GM23338 (cell line): ENCODE results near the gene OR5C1. TPM values are rescaled to one million over a fixed set of nuclear protein-coding genes. Genes with fewer than 3 reads are reported as not detected.

Experiments
- ATAC-seq: fragments of 200-7000 bp; cut with Tn5 transposase; 3 replicates; pipeline ENCODE4 v1.9.1; 2020
- DNase-seq: peaks from one replicate; pipeline ENCODE4 v3.0.0-alpha.2; 2015; ENCODE audit warnings: low spot score
- H2AFZ ChIP-seq: fragments of 200-600 bp; sonication (generic); 2 replicates; pipeline ENCODE4 v1.8.0; 2016; ENCODE audit warnings: antibody characterized with exemption, mild to moderate bottlenecking, moderate library complexity
- H3F3A ChIP-seq: fragments of 200-600 bp; sonication (generic); replicated peaks from 2 replicates; pipeline ENCODE4 v1.8.0; 2017; ENCODE audit warnings: antibody characterized with exemption, mixed run types, low read depth
- H3K27ac ChIP-seq: fragments of 200-600 bp; sonication (generic); 2 replicates; pipeline ENCODE4 v1.6.1; 2016; ENCODE audit warnings: low read depth
- H3K27me3 ChIP-seq: fragments of 200-600 bp; sonication (generic); 2 replicates; pipeline ENCODE4 v1.8.0; 2016; ENCODE audit warnings: mild to moderate bottlenecking, mixed run types, moderate library complexity; ENCODE audit not compliant: insufficient read depth
- H3K36me3 ChIP-seq: fragments of 200-600 bp; sonication (generic); 2 replicates; pipeline ENCODE4 v1.8.0; 2016; ENCODE audit warnings: mild to moderate bottlenecking; ENCODE audit not compliant: insufficient read depth
- H3K4me1 ChIP-seq: fragments of 200-600 bp; sonication (generic); 2 replicates; pipeline ENCODE4 v1.8.0; 2016; ENCODE audit warnings: mild to moderate bottlenecking, moderate library complexity; ENCODE audit not compliant: insufficient read depth
- H3K4me2 ChIP-seq: fragments of 200-600 bp; sonication (generic); 2 replicates; pipeline ENCODE4 v1.7.1; 2017; ENCODE audit warnings: mixed run types
- H3K4me3 ChIP-seq: fragments of 200-600 bp; sonication (generic); 2 replicates; pipeline ENCODE4 v1.6.1; 2016; ENCODE audit warnings: mixed run types
- H3K79me2 ChIP-seq: fragments of 200-600 bp; sonication (generic); replicated peaks from 2 replicates; pipeline ENCODE4 v1.8.0; 2017; ENCODE audit warnings: mild to moderate bottlenecking; ENCODE audit not compliant: insufficient read depth
- H3K9me2 ChIP-seq: fragments of 200-600 bp; sonication (generic); 2 replicates; pipeline ENCODE4 v1.8.0; 2017; ENCODE audit not compliant: insufficient read depth
- H4K20me1 ChIP-seq: fragments of 200-600 bp; sonication (generic); replicated peaks from 2 replicates; pipeline ENCODE4 v1.8.0; 2017; ENCODE audit warnings: mild to moderate bottlenecking; ENCODE audit not compliant: insufficient read depth
- H3K27ac Mint-ChIP-seq: 2 replicates; pipeline ENCODE4 v1.8.0; 2020; ENCODE audit warnings: inconsistent platforms, mild to moderate bottlenecking, moderate library complexity, mixed read lengths
- H3K27me3 Mint-ChIP-seq: 3 replicates; pipeline ENCODE4 v1.8.0; 2022; ENCODE audit warnings: low read depth, mild to moderate bottlenecking, moderate library complexity, mixed read lengths, inconsistent platforms; ENCODE audit not compliant: insufficient read depth, poor library complexity
- H3K36me3 Mint-ChIP-seq: 3 replicates; pipeline ENCODE4 v1.8.0; 2021; ENCODE audit warnings: low read depth, mild to moderate bottlenecking, inconsistent platforms, moderate library complexity, mixed read lengths
- H3K4me1 Mint-ChIP-seq: 3 replicates; pipeline ENCODE4 v1.8.0; 2020; ENCODE audit warnings: mild to moderate bottlenecking, inconsistent platforms, mixed read lengths
- H3K4me3 Mint-ChIP-seq: 3 replicates; pipeline ENCODE4 v1.8.0; 2021; ENCODE audit warnings: moderate library complexity, mild to moderate bottlenecking, inconsistent platforms, mixed read lengths
- H3K9me3 Mint-ChIP-seq: 3 replicates; pipeline ENCODE4 v1.8.0; 2020; ENCODE audit warnings: moderate library complexity, mild to moderate bottlenecking, inconsistent platforms, mixed read lengths
- ETS1 ChIP-seq: IDR thresholded peaks from 2 replicates; pipeline ENCODE4 v1.6.1; 2016; ENCODE audit warnings: antibody characterized with exemption
- EZH2 ChIP-seq: fragments of 200-600 bp; sonication (generic); IDR thresholded peaks from one replicate; pipeline ENCODE4 v1.8.0; 2017; ENCODE audit warnings: antibody characterized with exemption, mild to moderate bottlenecking, low read depth; ENCODE audit not compliant: unreplicated experiment
- JUNB ChIP-seq: IDR thresholded peaks from one replicate; pipeline ENCODE4 v1.6.1; 2016; ENCODE audit warnings: antibody characterized with exemption; ENCODE audit not compliant: unreplicated experiment
- REST ChIP-seq: IDR thresholded peaks from one replicate; pipeline ENCODE4 v1.6.1; 2018; ENCODE audit warnings: antibody characterized with exemption; ENCODE audit not compliant: unreplicated experiment
- ZNF462 ChIP-seq: fragments of 250-450 bp; sonication (Bioruptor Pico); IDR thresholded peaks from 2 replicates; pipeline ENCODE4 v1.5.0; 2020; ENCODE audit warnings: mild to moderate bottlenecking, moderate library complexity
- polyA plus RNA-seq: library from polyadenylated mRNA; unstranded; fragments of >200 nt; fragmentation: Nextera tagmentation; extraction: Ambion mirVana; gene quantifications from 2 replicates; pipeline ENCODE4 v1.2.1, GENCODE V29; 2016
- total RNA-seq: library from RNA; depleted of rRNA; stranded (reverse); fragments of >200 nt; shearing (Covaris generic); gene quantifications from 2 replicates; pipeline ENCODE4 v1.2.3, GENCODE V29; 2014

The OR5C1 gene
- total and polyA plus RNA-seq, 2 experiments from 2014 or later: not detected

- TF ChIP-seq ZNF462 (no peak), REST (no peak)
Measured at GRCh38 chr9:122777935-122778627, 10.7 kb upstream of the OR5C1 start (continued).

- Histone ChIP-seq H3K9me2 (no peaks in the 10 kb centered on the region), H3F3A (no peaks in the 10 kb centered on the region), H3K4me2 (no peak overlapping the region), H3K4me1 (no peaks in the 10 kb centered on the region), H3K79me2 (no peaks in the 10 kb centered on the region), H3K27ac (no peak overlapping the region), H4K20me1 (no peaks in the 10 kb centered on the region), H2AFZ (no peak overlapping the region), H3K36me3 (no peaks in the 10 kb centered on the region), H3K27me3 (no peaks in the 10 kb centered on the region), H3K4me3 (no peak overlapping the region)
- Mint-ChIP-seq H3K4me1 (no peaks in the 10 kb centered on the region), H3K27ac (no peak overlapping the region), H3K4me3 (no peak overlapping the region), H3K27me3 (no peaks in the 10 kb centered on the region), H3K36me3 (no peaks in the 10 kb centered on the region; the same call in none of the 3 replicates), H3K9me3 (peaks cover 77% of the 10 kb centered on the region)
- ATAC-seq (no peak), DNase-seq (no peak)
- TF ChIP-seq EZH2 (no peak), ETS1 (no peak), JUNB (no peak)
Measured at GRCh38 chr9:122779181-122779580, 9.6 kb upstream of the OR5C1 start.
